Keratinocyte (primary cell): Measurements from ENCODE around the gene IQCK.

ENCODE experiments used
- EZH2 ChIP-seq: IDR thresholded peaks from one replicate; pipeline ENCODE4 v1.6.1; 2012; ENCODE audit warnings: inconsistent platforms, mild to moderate bottlenecking, low read length, moderate library complexity
- TF ChIP-seq, protein P1 (sequence below), 3 experiments: IDR thresholded peaks in 1 of 3; conservative IDR thresholded peaks in 1 of 3; optimal IDR thresholded peaks in 1 of 3; 2 replicates in 2 of 3; 3 replicates in 1 of 3; pipeline versions ENCODE3 to v1.5.1; 2011; ENCODE audit warnings: low read length in 3 of 3, mild to moderate bottlenecking in 3 of 3, moderate library complexity in 2 of 3, control low read depth in 1 of 3, inconsistent platforms in 1 of 3; ENCODE audit not compliant: insufficient read depth in 2 of 3; ENCODE audit errors: extremely low read depth in 1 of 3

GRCh38 chr16:19848756-19849155, 130.7 kb downstream of the IQCK start:
- TF ChIP-seq, protein P1, sequence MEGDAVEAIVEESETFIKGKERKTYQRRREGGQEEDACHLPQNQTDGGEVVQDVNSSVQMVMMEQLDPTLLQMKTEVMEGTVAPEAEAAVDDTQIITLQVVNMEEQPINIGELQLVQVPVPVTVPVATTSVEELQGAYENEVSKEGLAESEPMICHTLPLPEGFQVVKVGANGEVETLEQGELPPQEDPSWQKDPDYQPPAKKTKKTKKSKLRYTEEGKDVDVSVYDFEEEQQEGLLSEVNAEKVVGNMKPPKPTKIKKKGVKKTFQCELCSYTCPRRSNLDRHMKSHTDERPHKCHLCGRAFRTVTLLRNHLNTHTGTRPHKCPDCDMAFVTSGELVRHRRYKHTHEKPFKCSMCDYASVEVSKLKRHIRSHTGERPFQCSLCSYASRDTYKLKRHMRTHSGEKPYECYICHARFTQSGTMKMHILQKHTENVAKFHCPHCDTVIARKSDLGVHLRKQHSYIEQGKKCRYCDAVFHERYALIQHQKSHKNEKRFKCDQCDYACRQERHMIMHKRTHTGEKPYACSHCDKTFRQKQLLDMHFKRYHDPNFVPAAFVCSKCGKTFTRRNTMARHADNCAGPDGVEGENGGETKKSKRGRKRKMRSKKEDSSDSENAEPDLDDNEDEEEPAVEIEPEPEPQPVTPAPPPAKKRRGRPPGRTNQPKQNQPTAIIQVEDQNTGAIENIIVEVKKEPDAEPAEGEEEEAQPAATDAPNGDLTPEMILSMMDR (optimal IDR thresholded peaks at IDR 0.05 in 1 of 3, IDR thresholded peaks at IDR 0.05 in 1 of 3, conservative IDR thresholded peaks at IDR 0.05 in 1 of 3; ENCODE audit: extremely low read depth in 1 of 3, insufficient read depth in 2 of 3, low read length in 3 of 3) = no peak
- TF ChIP-seq EZH2 = no peak
